Neural progenitor cell (in vitro differentiated cells): ENCODE measurements around the gene C19orf25. TPM values are rescaled to one million over a fixed set of nuclear protein-coding genes. Genes with fewer than 3 reads are reported as not detected.

ENCODE experiments used
- DNase-seq: peaks from one replicate; pipeline ENCODE4 v3.0.0-alpha.2; 2016; ENCODE audit warnings: low spot score
- H2AFZ ChIP-seq: fragments of 200-600 bp; sonication (generic); replicated peaks from 2 replicates; pipeline ENCODE4 v1.6.1; 2016; ENCODE audit warnings: antibody characterized with exemption
- H3F3A ChIP-seq: fragments of 200-600 bp; sonication (generic); 2 replicates; pipeline ENCODE4 v1.6.1; 2016; ENCODE audit warnings: antibody characterized with exemption, low read depth
- H3K27ac ChIP-seq: fragments of 200-600 bp; sonication (generic); 2 replicates; pipeline ENCODE4 v1.5.1; 2016; ENCODE audit warnings: mild to moderate bottlenecking
- H3K27me3 ChIP-seq: fragments of 200-600 bp; sonication (generic); 2 replicates; pipeline ENCODE4 v1.6.1; 2016; ENCODE audit warnings: mild to moderate bottlenecking, moderate library complexity
- H3K36me3 ChIP-seq: fragments of 200-600 bp; sonication (generic); 2 replicates; pipeline ENCODE4 v1.5.1; 2016
- H3K4me1 ChIP-seq: fragments of 200-600 bp; sonication (generic); 2 replicates; pipeline ENCODE4 v1.6.1; 2016; ENCODE audit warnings: mixed run types
- H3K4me2 ChIP-seq: fragments of 200-600 bp; sonication (generic); 2 replicates; pipeline ENCODE4 v1.6.1; 2016
- H3K4me3 ChIP-seq: fragments of 200-600 bp; sonication (generic); 2 replicates; pipeline ENCODE4 v1.5.1; 2016
- H3K79me2 ChIP-seq: fragments of 200-600 bp; sonication (generic); 2 replicates; pipeline ENCODE4 v1.6.1; 2016; ENCODE audit warnings: low read depth
- H3K9ac ChIP-seq: fragments of 200-600 bp; sonication (generic); 2 replicates; pipeline ENCODE4 v1.6.1; 2016
- H3K9me3 ChIP-seq: fragments of 200-600 bp; sonication (generic); 2 replicates; pipeline ENCODE4 v1.5.1; 2016; ENCODE audit warnings: low read depth
- H4K20me1 ChIP-seq: fragments of 200-600 bp; sonication (generic); 2 replicates; pipeline ENCODE4 v1.6.1; 2016; ENCODE audit warnings: low read depth
- H3K27ac Mint-ChIP-seq: 3 replicates; pipeline ENCODE4 v1.8.0; 2021; ENCODE audit warnings: mixed read lengths
- H3K27me3 Mint-ChIP-seq: 2 replicates; pipeline ENCODE4 v1.8.0; 2022; ENCODE audit warnings: low read depth, mild to moderate bottlenecking, inconsistent platforms, moderate library complexity, mixed read lengths; ENCODE audit not compliant: insufficient read depth
- H3K36me3 Mint-ChIP-seq: 3 replicates; pipeline ENCODE4 v1.8.0; 2021; ENCODE audit warnings: mixed read lengths
- H3K4me1 Mint-ChIP-seq: 3 replicates; pipeline ENCODE4 v1.8.0; 2021; ENCODE audit warnings: mixed read lengths
- H3K4me3 Mint-ChIP-seq: 3 replicates; pipeline ENCODE4 v1.8.0; 2021; ENCODE audit warnings: mild to moderate bottlenecking, moderate library complexity, mixed read lengths
- H3K9me3 Mint-ChIP-seq: 3 replicates; pipeline ENCODE4 v1.8.0; 2020; ENCODE audit warnings: mixed read lengths
- CTCF ChIP-seq: fragments of 200-600 bp; sonication (generic); IDR thresholded peaks from 2 replicates; pipeline ENCODE4 v1.5.1; 2017; ENCODE audit warnings: antibody characterized with exemption, mild to moderate bottlenecking
- EZH2 ChIP-seq: fragments of 200-600 bp; sonication (generic); IDR thresholded peaks from 2 replicates; pipeline ENCODE4 v1.6.1; 2017; ENCODE audit warnings: antibody characterized with exemption, mild to moderate bottlenecking, moderate library complexity
- EZH2phosphoT487 ChIP-seq: fragments of 200-600 bp; sonication (generic); IDR thresholded peaks from 2 replicates; pipeline ENCODE4 v1.6.1; 2017; ENCODE audit warnings: antibody characterized with exemption
- total RNA-seq: library from RNA; depleted of rRNA; stranded (reverse); fragments of >200 nt; gene quantifications from 2 replicates; pipeline ENCODE4 v1.2.3, GENCODE V29; 2015; ENCODE audit warnings: low replicate concordance

The C19orf25 gene
- total RNA-seq, 1 donor from 2014 or later: 14.4 TPM

GRCh38 chr19:1471515-1472160 is 7.4 kb downstream of the C19orf25 start:
- H3K4me2 ChIP-seq: peak overlapping the region; percentile 76
- DNase-seq: peak; percentile 49
- Mint-ChIP-seq H3K4me1 (peaks cover 4% of the 10 kb centered on the region), H3K27me3 (peaks cover 24% of the 10 kb centered on the region), H3K36me3 (peaks cover 2% of the 10 kb centered on the region), H3K9me3 (no peaks in the 10 kb centered on the region), H3K27ac (no peak overlapping the region), H3K4me3 (peak overlapping the region; percentile 48)
- H3K4me3 ChIP-seq: peak overlapping the region; percentile 45
- peaks cover 45% of the 10 kb centered on the region for H3F3A ChIP-seq
- TF ChIP-seq EZH2: no peak
- peak; percentile 41 for TF ChIP-seq CTCF
- TF ChIP-seq EZH2phosphoT487: no peak
- H3K9me3 ChIP-seq: no peaks in the 10 kb centered on the region
- H3K4me1 ChIP-seq: peaks cover 42% of the 10 kb centered on the region
- H3K27ac ChIP-seq: no peak overlapping the region
- no peak overlapping the region for H2AFZ ChIP-seq
- H3K79me2 ChIP-seq: peaks cover 6% of the 10 kb centered on the region
- peaks cover 76% of the 10 kb centered on the region for H3K27me3 ChIP-seq
- peaks cover 95% of the 10 kb centered on the region for H4K20me1 ChIP-seq
- H3K36me3 ChIP-seq: no peaks in the 10 kb centered on the region
- no peak overlapping the region for H3K9ac ChIP-seq

DNA sequence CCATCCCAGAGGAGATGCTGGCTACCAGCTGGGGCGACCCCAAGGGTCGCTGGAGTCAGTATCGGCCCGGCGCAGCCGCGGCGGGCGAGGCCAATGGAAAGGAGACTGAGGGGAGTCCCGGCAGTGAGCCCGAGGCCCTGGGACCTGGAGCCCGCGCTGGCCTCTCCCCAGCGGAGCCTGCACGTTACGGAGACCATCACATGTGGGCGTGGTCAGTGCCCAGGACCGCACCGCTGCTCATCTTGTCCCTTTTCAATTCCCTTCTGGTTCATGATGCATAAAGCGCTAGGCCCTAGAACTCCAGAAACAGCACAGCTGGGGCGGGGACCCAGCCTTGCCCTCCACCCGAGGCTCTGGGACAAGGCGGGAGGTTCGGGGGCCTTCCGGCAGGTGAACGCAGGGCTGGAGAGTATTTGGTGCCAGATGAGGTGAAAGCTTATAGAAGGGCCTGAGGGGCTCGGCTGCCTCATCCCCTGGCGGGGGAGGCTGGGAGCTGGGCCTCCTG is 8.0 kb downstream of the C19orf25 start:
- Mint-ChIP-seq H3K27me3 (peaks cover 24% of the 10 kb centered on the region), H3K27ac (no peak overlapping the region), H3K4me1 (peaks cover 4% of the 10 kb centered on the region), H3K4me3 (peak overlapping the region; percentile 63), H3K36me3 (peaks cover 2% of the 10 kb centered on the region), H3K9me3 (no peaks in the 10 kb centered on the region)
- no peaks in the 10 kb centered on the region for H3K9me3 ChIP-seq
- TF ChIP-seq EZH2phosphoT487 (no peak), CTCF (no peak), EZH2 (no peak)
- H3K79me2 ChIP-seq: no peaks in the 10 kb centered on the region
- peaks cover 82% of the 10 kb centered on the region for H3K27me3 ChIP-seq
- peak overlapping the region; percentile 45 for H3K4me3 ChIP-seq
- DNase-seq: peak; percentile 92
- H3F3A ChIP-seq: peaks cover 50% of the 10 kb centered on the region
- no peak overlapping the region for H3K9ac ChIP-seq
- H3K4me1 ChIP-seq: peaks cover 43% of the 10 kb centered on the region
- H3K27ac ChIP-seq: no peak overlapping the region
- peaks cover 95% of the 10 kb centered on the region for H4K20me1 ChIP-seq
- peak overlapping the region; percentile 76 for H3K4me2 ChIP-seq
- H2AFZ ChIP-seq: no peak overlapping the region
- no peaks in the 10 kb centered on the region for H3K36me3 ChIP-seq

- peak overlapping the region; percentile 76 for H3K4me2 ChIP-seq
- peak; percentile 92 for DNase-seq
- H3F3A ChIP-seq: peaks cover 50% of the 10 kb centered on the region
- no peak overlapping the region for H3K9ac ChIP-seq
- Mint-ChIP-seq H3K27me3 (peaks cover 24% of the 10 kb centered on the region), H3K36me3 (peaks cover 2% of the 10 kb centered on the region), H3K4me3 (peak overlapping the region; percentile 57), H3K9me3 (no peaks in the 10 kb centered on the region), H3K27ac (no peak overlapping the region), H3K4me1 (peaks cover 4% of the 10 kb centered on the region)
- peaks cover 43% of the 10 kb centered on the region for H3K4me1 ChIP-seq
- no peaks in the 10 kb centered on the region for H3K79me2 ChIP-seq
- H4K20me1 ChIP-seq: peaks cover 95% of the 10 kb centered on the region
- H2AFZ ChIP-seq: no peak overlapping the region
- H3K4me3 ChIP-seq: peak overlapping the region; percentile 45
- H3K36me3 ChIP-seq: no peaks in the 10 kb centered on the region
- H3K27me3 ChIP-seq: peaks cover 88% of the 10 kb centered on the region
- peak; percentile 89 for TF ChIP-seq EZH2
- TF ChIP-seq CTCF: no peak
- TF ChIP-seq EZH2phosphoT487: peak; percentile 82
- H3K27ac ChIP-seq: no peak overlapping the region
- H3K9me3 ChIP-seq: no peaks in the 10 kb centered on the region
These were observed 8.6 kb downstream of the C19orf25 start for GRCh38 chr19:1470305-1471009.
